ENCODE measurements around the gene ROCK2.

GRCh38 chr2:11364565-11364887, 20.1 kb upstream of the ROCK2 start:
- TF ChIP-seq POLR2A (IDR thresholded peaks at IDR 0.05), result no peak
- TF ChIP-seq, protein P1, sequence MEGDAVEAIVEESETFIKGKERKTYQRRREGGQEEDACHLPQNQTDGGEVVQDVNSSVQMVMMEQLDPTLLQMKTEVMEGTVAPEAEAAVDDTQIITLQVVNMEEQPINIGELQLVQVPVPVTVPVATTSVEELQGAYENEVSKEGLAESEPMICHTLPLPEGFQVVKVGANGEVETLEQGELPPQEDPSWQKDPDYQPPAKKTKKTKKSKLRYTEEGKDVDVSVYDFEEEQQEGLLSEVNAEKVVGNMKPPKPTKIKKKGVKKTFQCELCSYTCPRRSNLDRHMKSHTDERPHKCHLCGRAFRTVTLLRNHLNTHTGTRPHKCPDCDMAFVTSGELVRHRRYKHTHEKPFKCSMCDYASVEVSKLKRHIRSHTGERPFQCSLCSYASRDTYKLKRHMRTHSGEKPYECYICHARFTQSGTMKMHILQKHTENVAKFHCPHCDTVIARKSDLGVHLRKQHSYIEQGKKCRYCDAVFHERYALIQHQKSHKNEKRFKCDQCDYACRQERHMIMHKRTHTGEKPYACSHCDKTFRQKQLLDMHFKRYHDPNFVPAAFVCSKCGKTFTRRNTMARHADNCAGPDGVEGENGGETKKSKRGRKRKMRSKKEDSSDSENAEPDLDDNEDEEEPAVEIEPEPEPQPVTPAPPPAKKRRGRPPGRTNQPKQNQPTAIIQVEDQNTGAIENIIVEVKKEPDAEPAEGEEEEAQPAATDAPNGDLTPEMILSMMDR (IDR thresholded peaks at IDR 0.05 in 8 of 11, conservative IDR thresholded peaks at IDR 0.05 in 3 of 11), result no peak
